ENCODE measurements around the gene SPC24.

DNA sequence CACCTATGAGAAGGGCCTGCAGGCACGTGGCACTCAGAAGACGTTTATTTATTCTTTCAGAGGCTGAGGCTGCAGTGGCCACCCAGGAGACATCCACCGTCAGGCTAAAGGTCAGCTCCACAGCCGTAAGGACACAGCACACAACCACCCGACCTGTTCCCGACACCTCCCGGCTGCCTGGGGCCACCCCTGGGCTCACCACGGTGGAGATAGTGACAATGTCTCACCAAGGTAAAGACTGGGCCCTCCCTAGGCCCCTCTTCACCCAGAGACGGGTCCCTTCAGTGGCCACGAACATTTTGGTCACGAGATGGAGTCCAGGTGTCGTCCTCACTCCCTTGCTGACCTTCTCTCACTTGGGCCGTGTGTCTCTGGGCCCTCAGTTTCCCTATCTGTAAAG, 32.5 kb downstream of the SPC24 start:
- TF ChIP-seq, protein P1, sequence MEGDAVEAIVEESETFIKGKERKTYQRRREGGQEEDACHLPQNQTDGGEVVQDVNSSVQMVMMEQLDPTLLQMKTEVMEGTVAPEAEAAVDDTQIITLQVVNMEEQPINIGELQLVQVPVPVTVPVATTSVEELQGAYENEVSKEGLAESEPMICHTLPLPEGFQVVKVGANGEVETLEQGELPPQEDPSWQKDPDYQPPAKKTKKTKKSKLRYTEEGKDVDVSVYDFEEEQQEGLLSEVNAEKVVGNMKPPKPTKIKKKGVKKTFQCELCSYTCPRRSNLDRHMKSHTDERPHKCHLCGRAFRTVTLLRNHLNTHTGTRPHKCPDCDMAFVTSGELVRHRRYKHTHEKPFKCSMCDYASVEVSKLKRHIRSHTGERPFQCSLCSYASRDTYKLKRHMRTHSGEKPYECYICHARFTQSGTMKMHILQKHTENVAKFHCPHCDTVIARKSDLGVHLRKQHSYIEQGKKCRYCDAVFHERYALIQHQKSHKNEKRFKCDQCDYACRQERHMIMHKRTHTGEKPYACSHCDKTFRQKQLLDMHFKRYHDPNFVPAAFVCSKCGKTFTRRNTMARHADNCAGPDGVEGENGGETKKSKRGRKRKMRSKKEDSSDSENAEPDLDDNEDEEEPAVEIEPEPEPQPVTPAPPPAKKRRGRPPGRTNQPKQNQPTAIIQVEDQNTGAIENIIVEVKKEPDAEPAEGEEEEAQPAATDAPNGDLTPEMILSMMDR (IDR thresholded peaks at IDR 0.05; ENCODE audit: insufficient read depth, low read length): no peak
- TF ChIP-seq, protein P2, sequence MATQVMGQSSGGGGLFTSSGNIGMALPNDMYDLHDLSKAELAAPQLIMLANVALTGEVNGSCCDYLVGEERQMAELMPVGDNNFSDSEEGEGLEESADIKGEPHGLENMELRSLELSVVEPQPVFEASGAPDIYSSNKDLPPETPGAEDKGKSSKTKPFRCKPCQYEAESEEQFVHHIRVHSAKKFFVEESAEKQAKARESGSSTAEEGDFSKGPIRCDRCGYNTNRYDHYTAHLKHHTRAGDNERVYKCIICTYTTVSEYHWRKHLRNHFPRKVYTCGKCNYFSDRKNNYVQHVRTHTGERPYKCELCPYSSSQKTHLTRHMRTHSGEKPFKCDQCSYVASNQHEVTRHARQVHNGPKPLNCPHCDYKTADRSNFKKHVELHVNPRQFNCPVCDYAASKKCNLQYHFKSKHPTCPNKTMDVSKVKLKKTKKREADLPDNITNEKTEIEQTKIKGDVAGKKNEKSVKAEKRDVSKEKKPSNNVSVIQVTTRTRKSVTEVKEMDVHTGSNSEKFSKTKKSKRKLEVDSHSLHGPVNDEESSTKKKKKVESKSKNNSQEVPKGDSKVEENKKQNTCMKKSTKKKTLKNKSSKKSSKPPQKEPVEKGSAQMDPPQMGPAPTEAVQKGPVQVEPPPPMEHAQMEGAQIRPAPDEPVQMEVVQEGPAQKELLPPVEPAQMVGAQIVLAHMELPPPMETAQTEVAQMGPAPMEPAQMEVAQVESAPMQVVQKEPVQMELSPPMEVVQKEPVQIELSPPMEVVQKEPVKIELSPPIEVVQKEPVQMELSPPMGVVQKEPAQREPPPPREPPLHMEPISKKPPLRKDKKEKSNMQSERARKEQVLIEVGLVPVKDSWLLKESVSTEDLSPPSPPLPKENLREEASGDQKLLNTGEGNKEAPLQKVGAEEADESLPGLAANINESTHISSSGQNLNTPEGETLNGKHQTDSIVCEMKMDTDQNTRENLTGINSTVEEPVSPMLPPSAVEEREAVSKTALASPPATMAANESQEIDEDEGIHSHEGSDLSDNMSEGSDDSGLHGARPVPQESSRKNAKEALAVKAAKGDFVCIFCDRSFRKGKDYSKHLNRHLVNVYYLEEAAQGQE (IDR thresholded peaks at IDR 0.05; ENCODE audit: insufficient replicate concordance, low read depth): no peak
- 0 out of 2 replicates have a peak, but pooled peaks have one; percentile 38 for TF ChIP-seq POLR2AphosphoS5 (IDR thresholded peaks at IDR 0.05; ENCODE audit: low read depth)
- TF ChIP-seq SPI1 (IDR thresholded peaks at IDR 0.05; ENCODE audit: borderline replicate concordance, low read depth): no peak
- no peak for TF ChIP-seq GABPA (IDR thresholded peaks at IDR 0.05; ENCODE audit: low read depth)

Data from HL-60 (cell line).